ENCODE data around the gene MMP24. TPM values are rescaled to one million over a fixed set of nuclear protein-coding genes. Genes with fewer than 3 reads are reported as not detected.

Gene MMP24
- total RNA-seq, 2 experiments from 2014 or later, result not detected

DNA sequence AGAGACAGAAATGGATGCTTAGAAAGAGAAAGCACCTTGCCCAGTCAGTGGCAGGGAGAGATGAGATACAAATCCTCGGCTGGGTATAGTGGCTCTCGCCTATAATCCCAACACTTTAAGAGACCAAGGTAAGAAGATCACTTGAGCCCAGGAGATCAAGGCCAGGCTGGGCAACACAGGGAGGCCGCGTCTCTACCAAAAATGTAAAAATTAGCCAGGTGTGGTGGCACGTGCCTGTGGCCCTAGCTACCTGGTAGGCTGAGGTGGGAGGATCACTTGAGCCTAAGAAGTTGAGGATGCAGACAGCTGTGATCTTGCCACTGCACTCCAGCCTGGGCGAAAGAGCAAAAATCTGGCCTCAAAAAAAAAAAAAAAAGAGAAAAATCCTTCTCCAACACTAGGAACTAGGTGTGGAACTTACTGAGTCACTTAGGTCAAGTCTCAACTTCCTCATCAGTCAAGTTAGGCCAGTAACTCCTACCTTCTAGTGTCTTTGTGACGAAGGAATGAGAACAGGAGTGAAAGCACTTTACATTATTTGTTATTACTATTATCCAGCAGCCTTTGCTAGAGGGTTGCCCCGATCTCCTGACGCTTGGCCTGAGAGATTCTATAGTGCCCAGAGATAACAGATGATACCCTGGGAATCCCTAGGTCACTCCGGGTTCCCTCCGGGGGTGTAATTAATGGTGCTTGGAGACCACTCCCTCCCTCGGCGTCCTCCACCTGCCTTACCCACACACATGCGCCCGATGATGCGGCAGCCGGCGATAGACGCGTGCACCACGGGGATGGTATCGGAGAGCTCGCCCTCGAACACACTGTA, 57.2 kb downstream of the MMP24 start:
- peak overlapping the region; percentile 33 for H3K27ac ChIP-seq (ENCODE audit: low read depth, low read length, poor library complexity, severe bottlenecking)
- peaks cover 15% of the 10 kb centered on the region for H3K4me1 ChIP-seq (ENCODE audit: insufficient read depth, low read length, poor library complexity, severe bottlenecking)
- H3K4me2 ChIP-seq (ENCODE audit: low read length), result peak overlapping the region; percentile 92
- POLR2A ChIA-PET, result interaction anchor here (0.5 to 1.1 kb wide), 5 partner anchors 27 to 272 kb away, joined by 3 to 4 read pairs (median 3); no protein-coding TSS in a partner anchor
- no peak for DNase-seq (ENCODE audit: low spot score)
- intact Hi-C loops (cut with micrococcal nuclease; ENCODE audit: unreplicated experiment), result no loop called here
- peak overlapping the region; percentile 100; the same call in 1 of the 2 replicates for H2AFZ ChIP-seq (ENCODE audit: low read length)
- H3K9me2 ChIP-seq (ENCODE audit: insufficient read depth, low read length), result no peaks in the 10 kb centered on the region
- TSS peak; percentile 77 for BruUV-seq (replicated peaks)
- peaks cover 45% of the 10 kb centered on the region for H3K36me3 ChIP-seq (ENCODE audit: insufficient read depth, low read length)
- peaks cover 29% of the 10 kb centered on the region for H3K79me2 ChIP-seq (ENCODE audit: insufficient read depth, low read depth, low read length)
- H4K20me1 ChIP-seq (ENCODE audit: insufficient read depth, low read length), result no peaks in the 10 kb centered on the region
- TF ChIP-seq CTCF (conservative IDR thresholded peaks at IDR 0.05; ENCODE audit: low read length), result no peak
- no peak for TF ChIP-seq EZH2phosphoT487 (IDR thresholded peaks at IDR 0.05; ENCODE audit: borderline replicate concordance, low read depth, low read length)
- H3K4me3 ChIP-seq (ENCODE audit: low read depth, low read length, poor library complexity, severe bottlenecking), result peak overlapping the region; percentile 99
- CTCF ChIA-PET (ENCODE audit: unreplicated experiment), result interaction anchor here (0.6 to 1.3 kb wide), 2 partner anchors 12 to 14 kb away, joined by 3 to 4 read pairs; no protein-coding TSS in a partner anchor
- no peaks in the 10 kb centered on the region for H3K9me3 ChIP-seq (ENCODE audit: low read length)

DNA sequence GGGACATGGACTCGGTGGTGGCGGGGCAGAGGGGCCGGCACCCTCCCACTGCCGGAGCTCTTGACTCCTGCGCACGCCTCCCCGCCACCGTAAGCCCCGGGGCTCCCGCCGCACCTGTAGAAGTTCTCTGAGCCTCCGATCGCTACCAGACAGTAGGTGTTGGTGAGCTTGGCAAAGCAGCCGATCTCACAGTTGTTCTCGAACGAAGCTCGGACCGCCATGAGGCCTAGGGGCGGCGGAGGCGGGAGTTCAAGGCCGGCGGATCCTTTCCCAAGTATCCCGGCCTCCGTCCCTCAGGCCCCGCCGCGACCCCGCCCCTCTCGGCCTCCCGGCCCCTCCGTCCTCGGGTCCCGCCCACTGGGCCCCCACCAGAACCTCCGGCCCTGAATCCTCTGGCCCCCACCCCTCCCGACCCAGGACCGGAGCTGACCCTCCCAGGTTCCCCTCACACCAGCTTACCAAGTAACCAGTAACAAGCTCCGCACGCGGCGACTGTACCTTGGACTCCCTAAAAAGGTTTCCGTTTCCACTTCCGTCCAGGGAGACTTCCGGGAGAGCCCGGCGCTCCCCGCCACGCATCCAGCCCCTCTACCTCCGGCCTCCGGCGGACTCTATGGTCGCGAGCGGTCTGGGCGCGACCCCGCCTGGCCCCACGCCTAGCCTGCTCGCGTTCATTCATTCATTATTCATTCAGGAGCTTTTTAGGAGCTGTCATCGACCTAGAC, 57.9 kb downstream of the MMP24 start, which contains the start of gene EIF6:
Gene EIF6 (minus strand): TSS at position 506 of the 725 bp plus-strand sequence. CDS start 285 bp downstream, at position 221.
- ChIA-PET POLR2A (interaction anchor here (0.5 to 1.1 kb wide), 8 partner anchors 26 to 728 kb away, joined by 3 to 4 read pairs (median 3); no protein-coding TSS in a partner anchor), CTCF (ENCODE audit: unreplicated experiment) (interaction anchor here (0.6 to 1.3 kb wide), 3 partner anchors 13 to 669 kb away, joined by 3 to 4 read pairs (median 3); no protein-coding TSS in a partner anchor)
- intact Hi-C loops (cut with micrococcal nuclease; ENCODE audit: unreplicated experiment), result no loop called here
- H4K20me1 ChIP-seq (ENCODE audit: insufficient read depth, low read length), result no peaks in the 10 kb centered on the region
- TF ChIP-seq EZH2phosphoT487 (IDR thresholded peaks at IDR 0.05; ENCODE audit: borderline replicate concordance, low read depth, low read length) (no peak), CTCF (conservative IDR thresholded peaks at IDR 0.05; ENCODE audit: low read length) (no peak)
- H3K9me3 ChIP-seq (ENCODE audit: low read length), result no peaks in the 10 kb centered on the region
- peaks cover 29% of the 10 kb centered on the region for H3K79me2 ChIP-seq (ENCODE audit: insufficient read depth, low read depth, low read length)
- peak within 1 kb of the TSS; percentile 33 for H3K27ac ChIP-seq (ENCODE audit: low read depth, low read length, poor library complexity, severe bottlenecking)
- peak; percentile 90 for DNase-seq (ENCODE audit: low spot score)
- H3K4me2 ChIP-seq (ENCODE audit: low read length), result peak within 1 kb of the TSS; percentile 92
- H3K4me1 ChIP-seq (ENCODE audit: insufficient read depth, low read length, poor library complexity, severe bottlenecking), result peaks cover 13% of the 10 kb centered on the region
- H3K9me2 ChIP-seq (ENCODE audit: insufficient read depth, low read length), result no peaks in the 10 kb centered on the region
- H3K36me3 ChIP-seq (ENCODE audit: insufficient read depth, low read length), result peaks cover 38% of the 10 kb centered on the region
- H3K4me3 ChIP-seq (ENCODE audit: low read depth, low read length, poor library complexity, severe bottlenecking), result peak within 1 kb of the TSS; percentile 99
- BruUV-seq (replicated peaks), result no TSS peak
- H2AFZ ChIP-seq (ENCODE audit: low read length), result peak within 1 kb of the TSS; percentile 100
